CD14-positive monocyte (primary cell): Measurements from ENCODE around the gene ENDOV. TPM values are rescaled to one million over a fixed set of nuclear protein-coding genes. Genes with fewer than 3 reads are reported as not detected.
"Not testable (repeated sequence)": the region's sequence is repeated elsewhere in the genome, so short reads cannot be mapped to it uniquely, and the experiment has no call there.

Experiments used
- DNase-seq, 3 donors: peaks; one replicate each; pipeline ENCODE4 v3.0.0-alpha.2; 2011 to 2022
- H2AFZ ChIP-seq: 2 replicates; pipeline ENCODE4 v1.6.0; 2012; ENCODE audit warnings: mild to moderate bottlenecking, low read depth, low read length, inconsistent platforms; ENCODE audit not compliant: insufficient read depth, poor library complexity, severe bottlenecking
- H3K27ac ChIP-seq, 2 donors: 1 replicate in 1 of 2; 2 replicates in 1 of 2; pipeline ENCODE4 v1.5.1; 2012 to 2013; ENCODE audit warnings: low read length in 2 of 2, control low read depth in 1 of 2, inconsistent platforms in 1 of 2, low read depth in 1 of 2, mild to moderate bottlenecking in 1 of 2
- H3K27me3 ChIP-seq, 2 donors: one replicate each; pipeline versions ENCODE4 v1.6.0 to v1.6.1; 2011 to 2013; ENCODE audit warnings: low read length in 2 of 2; ENCODE audit not compliant: control insufficient read depth in 2 of 2, insufficient read depth in 2 of 2
- H3K36me3 ChIP-seq, 2 donors: replicated peaks in 1 of 2; 1 replicate in 1 of 2; 2 replicates in 1 of 2; pipeline versions ENCODE4 v1.5.1 to v1.6.1; 2012 to 2013; ENCODE audit warnings: low read length in 2 of 2, control low read depth in 1 of 2, inconsistent platforms in 1 of 2, mild to moderate bottlenecking in 1 of 2; ENCODE audit not compliant: insufficient read depth in 2 of 2, control insufficient read depth in 1 of 2
- H3K4me1 ChIP-seq, 2 donors: 1 replicate in 1 of 2; 2 replicates in 1 of 2; pipeline versions ENCODE4 v1.5.1 to v1.6.1; 2012 to 2013; ENCODE audit warnings: low read length in 2 of 2, control low read depth in 1 of 2, inconsistent platforms in 1 of 2, mild to moderate bottlenecking in 1 of 2, moderate library complexity in 1 of 2; ENCODE audit not compliant: insufficient read depth in 2 of 2, control insufficient read depth in 1 of 2
- H3K4me2 ChIP-seq: replicated peaks from 2 replicates; pipeline ENCODE3; 2012; ENCODE audit warnings: low read length, moderate library complexity, mild to moderate bottlenecking; ENCODE audit not compliant: poor library complexity, severe bottlenecking; ENCODE audit errors: extremely low read depth
- H3K4me3 ChIP-seq, 3 experiments: fragments of 200-600 bp in 1 of 3; sonication (generic) in 1 of 3; replicated peaks in 1 of 3; 1 replicate in 2 of 3; 2 replicates in 1 of 3; pipeline ENCODE4 v1.5.1; 2011 to 2013; ENCODE audit warnings: low read length in 3 of 3, mild to moderate bottlenecking in 3 of 3, control low read depth in 2 of 3, low read depth in 2 of 3, inconsistent platforms in 1 of 3, moderate library complexity in 1 of 3
- H3K79me2 ChIP-seq: 2 replicates; pipeline ENCODE4 v1.6.0; 2012; ENCODE audit warnings: mild to moderate bottlenecking, control low read depth, inconsistent platforms, low read length, moderate library complexity; ENCODE audit not compliant: insufficient read depth
- H3K9ac ChIP-seq: 2 replicates; pipeline ENCODE4 v1.6.0; 2017; ENCODE audit warnings: low read length, mild to moderate bottlenecking; ENCODE audit not compliant: insufficient read depth, poor library complexity, severe bottlenecking
- H3K9me3 ChIP-seq, 2 donors: replicated peaks in 1 of 2; 1 replicate in 1 of 2; 2 replicates in 1 of 2; pipeline versions ENCODE4 v1.5.1 to v1.6.1; 2012 to 2013; ENCODE audit warnings: low read length in 2 of 2, control low read depth in 1 of 2; ENCODE audit not compliant: control insufficient read depth in 1 of 2, insufficient read depth in 1 of 2
- H4K20me1 ChIP-seq: 2 replicates; pipeline ENCODE4 v1.6.0; 2012; ENCODE audit warnings: mild to moderate bottlenecking, low read length, control low read depth, moderate library complexity; ENCODE audit not compliant: insufficient read depth
- H3K27ac Mint-ChIP-seq, 7 donors: one replicate each; pipeline ENCODE4 v1.8.0; 2020; ENCODE audit warnings: mild to moderate bottlenecking in 7 of 7, mixed read lengths in 7 of 7, moderate library complexity in 6 of 7, inconsistent platforms in 2 of 7
- H3K27me3 Mint-ChIP-seq, 3 donors: one replicate each; pipeline ENCODE4 v1.8.0; 2021 to 2022; ENCODE audit warnings: low read depth in 3 of 3, mild to moderate bottlenecking in 3 of 3, mixed read lengths in 3 of 3, moderate library complexity in 3 of 3, inconsistent platforms in 1 of 3
- H3K36me3 Mint-ChIP-seq, 2 donors: one replicate each; pipeline ENCODE4 v1.8.0; 2020; ENCODE audit warnings: mixed read lengths in 2 of 2, inconsistent platforms in 1 of 2, mild to moderate bottlenecking in 1 of 2
- H3K4me1 Mint-ChIP-seq: one replicate; pipeline ENCODE4 v1.8.0; 2020; ENCODE audit warnings: mild to moderate bottlenecking, mixed read lengths
- H3K4me3 Mint-ChIP-seq, 2 donors: one replicate each; pipeline ENCODE4 v1.8.0; 2020; ENCODE audit warnings: mild to moderate bottlenecking in 2 of 2, mixed read lengths in 2 of 2, moderate library complexity in 1 of 2
- H3K9me3 Mint-ChIP-seq, 7 donors: one replicate each; pipeline ENCODE4 v1.8.0; 2020 to 2022; ENCODE audit warnings: mixed read lengths in 7 of 7, mild to moderate bottlenecking in 6 of 7, moderate library complexity in 6 of 7, inconsistent platforms in 2 of 7
- WGBS: methylation state at CpG from one replicate; pipeline ENCODE4 v1.1.5; 2013; ENCODE audit warnings: missing lambda C conversion rate; ENCODE audit not compliant: insufficient coverage; 5-methylcytosine and 5-hydroxymethylcytosine counted together
- intact Hi-C, 2 donors: fragments of 100-400 bp; cut with micrococcal nuclease; formaldehyde crosslinking; loops; one replicate each; pipeline versions ENCODE4 v1.15.0 to v1.15.1; 2023
- polyA plus RNA-seq, 3 donors: library from polyadenylated mRNA; depleted of rRNA in 1 of 3; unstranded in 2 of 3; stranded (reverse) in 1 of 3; fragments of 300-500 nt in 2 of 3; fragments of >200 nt in 1 of 3; fragmentation: Illumina TruSeq in 2 of 3; gene quantifications; 1 replicate in 2 of 3; 2 replicates in 1 of 3; pipeline ENCODE4 v1.2.3, GENCODE V29; 2012 to 2021
- TF ChIP-seq, protein P1 (sequence below): fragments of 200-600 bp; IDR thresholded peaks from one replicate; pipeline ENCODE4 v1.8.0; 2022; ENCODE audit warnings: antibody characterized with exemption, mild to moderate bottlenecking

The ENDOV gene
- polyA plus RNA-seq, 3 donors, result 10.4 to 15.7 (median 13.3) TPM

GRCh38 chr17:80408872-80409271 is 6.1 kb upstream of the ENDOV start:
- H3K9me3 ChIP-seq, result no peaks in the 10 kb centered on the region
- peaks cover 10 to 28% of the 10 kb centered on the region in 2 donors for H3K27me3 ChIP-seq
- no peak for DNase-seq
- H2AFZ ChIP-seq, result no peak overlapping the region
- TF ChIP-seq, protein P1, sequence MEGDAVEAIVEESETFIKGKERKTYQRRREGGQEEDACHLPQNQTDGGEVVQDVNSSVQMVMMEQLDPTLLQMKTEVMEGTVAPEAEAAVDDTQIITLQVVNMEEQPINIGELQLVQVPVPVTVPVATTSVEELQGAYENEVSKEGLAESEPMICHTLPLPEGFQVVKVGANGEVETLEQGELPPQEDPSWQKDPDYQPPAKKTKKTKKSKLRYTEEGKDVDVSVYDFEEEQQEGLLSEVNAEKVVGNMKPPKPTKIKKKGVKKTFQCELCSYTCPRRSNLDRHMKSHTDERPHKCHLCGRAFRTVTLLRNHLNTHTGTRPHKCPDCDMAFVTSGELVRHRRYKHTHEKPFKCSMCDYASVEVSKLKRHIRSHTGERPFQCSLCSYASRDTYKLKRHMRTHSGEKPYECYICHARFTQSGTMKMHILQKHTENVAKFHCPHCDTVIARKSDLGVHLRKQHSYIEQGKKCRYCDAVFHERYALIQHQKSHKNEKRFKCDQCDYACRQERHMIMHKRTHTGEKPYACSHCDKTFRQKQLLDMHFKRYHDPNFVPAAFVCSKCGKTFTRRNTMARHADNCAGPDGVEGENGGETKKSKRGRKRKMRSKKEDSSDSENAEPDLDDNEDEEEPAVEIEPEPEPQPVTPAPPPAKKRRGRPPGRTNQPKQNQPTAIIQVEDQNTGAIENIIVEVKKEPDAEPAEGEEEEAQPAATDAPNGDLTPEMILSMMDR, result no peak
- no peaks in the 10 kb centered on the region for H3K79me2 ChIP-seq
- H3K36me3 ChIP-seq, result no peaks in the 10 kb centered on the region
- Mint-ChIP-seq H3K36me3 (peaks cover 0 to under 1% of the 10 kb centered on the region in 2 donors), H3K27ac (no peak overlapping the region), H3K4me1 (peaks cover under 1% of the 10 kb centered on the region), H3K9me3 (no peaks in the 10 kb centered on the region), H3K4me3 (peak overlapping the region in 1 of 2 donors; percentile 37), H3K27me3 (peaks cover 14 to 34% (median 22%) of the 10 kb centered on the region in 3 donors)
- H3K27ac ChIP-seq, result no peak overlapping the region
- no peaks in the 10 kb centered on the region for H3K4me1 ChIP-seq
- no peak overlapping the region for H3K4me3 ChIP-seq
- WGBS, result 17% methylated on average over 4 of the region's 6 CpGs
- intact Hi-C loops, result no loop called here
- no peaks in the 10 kb centered on the region for H4K20me1 ChIP-seq
- no peak overlapping the region for H3K9ac ChIP-seq
- no peak overlapping the region for H3K4me2 ChIP-seq

DNA sequence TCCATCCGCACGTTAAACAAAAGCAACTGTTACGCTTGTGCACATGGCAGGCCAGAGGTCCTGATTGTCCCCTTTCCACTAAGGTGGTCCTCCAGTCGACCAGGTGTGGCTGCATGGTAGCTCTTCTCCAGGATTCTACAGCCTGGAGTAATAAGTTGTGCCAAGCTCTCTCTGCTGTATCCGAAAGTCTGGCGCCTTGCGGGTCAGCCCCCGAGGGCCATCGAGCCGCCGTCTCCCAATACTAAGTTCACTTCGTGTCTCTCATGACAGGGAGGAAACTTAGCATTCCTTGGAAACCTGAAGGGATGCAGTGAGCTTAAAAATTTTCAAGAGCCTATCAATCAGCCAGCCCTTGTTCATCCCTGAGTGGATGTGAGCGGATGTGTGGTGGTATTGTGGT is 5.3 kb upstream of the ENDOV start:
- Mint-ChIP-seq H3K4me1 (peaks cover 8% of the 10 kb centered on the region), H3K4me3 (peak overlapping the region in 1 of 2 donors; percentile 8), H3K27ac (no peak overlapping the region), H3K36me3 (peaks cover 0 to 5% of the 10 kb centered on the region in 2 donors), H3K27me3 (peaks cover 19 to 41% (median 30%) of the 10 kb centered on the region in 3 donors), H3K9me3 (peaks cover 0 to 6% (median 0%) of the 10 kb centered on the region in 7 donors)
- intact Hi-C loops, result no loop called here
- no peak overlapping the region for H3K4me2 ChIP-seq
- no peak overlapping the region for H3K4me3 ChIP-seq
- no peak overlapping the region for H2AFZ ChIP-seq
- no peak for DNase-seq
- 96% methylated on average over 11 of the region's 13 CpGs for WGBS
- peaks cover 5 to 6% of the 10 kb centered on the region in 2 donors for H3K4me1 ChIP-seq
- no peaks in the 10 kb centered on the region for H3K79me2 ChIP-seq
- no peaks in the 10 kb centered on the region for H4K20me1 ChIP-seq
- no peak overlapping the region for H3K27ac ChIP-seq
- H3K27me3 ChIP-seq, result peaks cover 13 to 35% of the 10 kb centered on the region in 2 donors
- H3K9me3 ChIP-seq, result no peaks in the 10 kb centered on the region
- H3K9ac ChIP-seq, result no peak overlapping the region
- TF ChIP-seq, protein P1, result no peak
- H3K36me3 ChIP-seq, result no peaks in the 10 kb centered on the region

DNA sequence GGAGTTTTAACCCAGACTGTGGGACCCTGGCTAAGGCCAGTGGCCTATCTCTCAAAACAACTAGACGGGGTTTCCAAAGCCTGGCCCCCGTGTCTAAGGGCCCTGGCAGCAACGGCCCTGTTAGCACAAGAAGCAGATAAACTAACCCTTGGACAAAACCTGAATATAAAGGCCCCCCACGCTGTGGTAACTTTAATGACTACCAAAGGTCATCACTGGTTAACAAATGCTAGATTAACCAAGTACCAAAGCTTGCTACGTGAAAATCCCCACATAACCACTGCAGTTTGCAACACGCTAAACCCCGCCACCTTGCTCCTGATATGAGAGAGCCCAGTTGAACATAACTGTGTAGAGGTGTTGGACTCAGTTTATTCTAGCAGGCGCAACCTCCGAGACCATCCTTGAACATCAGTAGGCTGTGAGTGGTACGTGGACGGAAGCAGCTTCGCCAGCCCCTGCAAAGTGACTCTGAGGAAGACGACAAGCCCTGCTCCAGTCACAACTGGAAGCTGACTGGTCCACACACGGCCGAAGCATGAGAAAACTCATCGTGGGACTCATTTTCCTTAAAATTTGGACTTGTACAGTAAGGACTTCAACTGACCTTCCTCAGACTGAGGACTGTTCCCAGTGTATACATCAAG is 4.4 kb upstream of the ENDOV start:
- H3K9ac ChIP-seq, H3K4me2 ChIP-seq, H4K20me1 ChIP-seq, H3K36me3 ChIP-seq, H2AFZ ChIP-seq, H3K4me3 ChIP-seq, intact Hi-C loops, H3K9me3 ChIP-seq, H3K79me2 ChIP-seq, H3K4me1 Mint-ChIP-seq, H3K27ac ChIP-seq, H3K27ac Mint-ChIP-seq, H3K9me3 Mint-ChIP-seq, DNase-seq, H3K4me3 Mint-ChIP-seq, H3K36me3 Mint-ChIP-seq: not testable (repeated sequence)
- Histone ChIP-seq H3K27me3 (peaks cover 13 to 36% of the 10 kb centered on the region in 2 donors), H3K4me1 (peaks cover 7 to 11% of the 10 kb centered on the region in 2 donors)
- 94% methylated on average over 9 of the region's 16 CpGs for WGBS
- peaks cover 19 to 44% (median 31%) of the 10 kb centered on the region in 3 donors for H3K27me3 Mint-ChIP-seq
